Measurements from ENCODE around the gene LBP. TPM values are rescaled to one million over a fixed set of nuclear protein-coding genes. Genes with fewer than 3 reads are reported as not detected.

Gene LBP
- total RNA-seq, 5 donors from 2014 or later (not counting 1 experiment from before 2014, with no cell fraction given): 0.32 TPM; not detected in 4

GRCh38 chr20:38315290-38315966, 30.9 kb upstream of the LBP start:
- no peak overlapping the region for H3K4me3 ChIP-seq (ENCODE audit: control insufficient read depth in 1 of 2, extremely low read depth in 1 of 2, low read length in 1 of 2)
- POLR2A ChIA-PET: interaction anchor here in 1 of 2 donors (0.7 kb wide), 1 partner anchor 66 kb away, joined by 8 read pairs; no protein-coding TSS in a partner anchor
- no peaks in the 10 kb centered on the region for H3K36me3 ChIP-seq (ENCODE audit: control insufficient read depth in 2 of 2, extremely low read depth in 1 of 2, insufficient read depth in 1 of 2, low read length in 1 of 2)
- Mint-ChIP-seq H3K27me3 (peaks cover 35% of the 10 kb centered on the region in 2 donors), H3K9me3 (no peaks in the 10 kb centered on the region), H3K4me1 (no peaks in the 10 kb centered on the region), H3K36me3 (no peaks in the 10 kb centered on the region), H3K4me3 (no peak overlapping the region), H3K27ac (no peak overlapping the region)
- peaks cover 0 to 29% of the 10 kb centered on the region in 2 experiments for H3K27me3 ChIP-seq (replicated peaks in 1 of 2; ENCODE audit: control insufficient read depth in 2 of 2, extremely low read depth in 1 of 2, insufficient read depth in 2 of 2, low read length in 1 of 2)
- no peaks in the 10 kb centered on the region for H3K9me3 ChIP-seq
- H3K27ac ChIP-seq (ENCODE audit: low read length): no peak overlapping the region
- DNase-seq (no peak), ATAC-seq (replicated peaks in 1 of 4) (no peak)
- CTCF ChIA-PET: no interaction called here
- WGBS (ENCODE audit: insufficient coverage): 57% methylated on average over 2 of the region's 5 CpGs
- H3K4me1 ChIP-seq (ENCODE audit: control insufficient read depth in 1 of 2, extremely low read depth in 1 of 2, insufficient read depth in 2 of 2, low read length in 2 of 2): no peaks in the 10 kb centered on the region

- H3K36me3 Mint-ChIP-seq: no peaks in the 10 kb centered on the region
- Histone ChIP-seq H3K4me3 (ENCODE audit: control insufficient read depth in 1 of 2, extremely low read depth in 1 of 2, low read length in 1 of 2) (no peak overlapping the region), H3K9me3 (no peaks in the 10 kb centered on the region), H3K4me1 (ENCODE audit: control insufficient read depth in 1 of 2, extremely low read depth in 1 of 2, insufficient read depth in 2 of 2, low read length in 2 of 2) (no peaks in the 10 kb centered on the region), H3K27me3 (replicated peaks in 1 of 2; ENCODE audit: control insufficient read depth in 2 of 2, extremely low read depth in 1 of 2, insufficient read depth in 2 of 2, low read length in 1 of 2) (peaks cover 0 to 28% of the 10 kb centered on the region in 2 experiments), H3K27ac (ENCODE audit: low read length) (no peak overlapping the region), H3K36me3 (ENCODE audit: control insufficient read depth in 2 of 2, extremely low read depth in 1 of 2, insufficient read depth in 1 of 2, low read length in 1 of 2) (no peaks in the 10 kb centered on the region)
- WGBS (ENCODE audit: insufficient coverage): 100% methylated on average over 2 of the region's 4 CpGs
- CTCF ChIA-PET: no interaction called here
- no peaks in the 10 kb centered on the region for H3K9me3 Mint-ChIP-seq
- no peak for ATAC-seq (replicated peaks in 1 of 4)
- peaks cover 29 to 31% of the 10 kb centered on the region in 2 donors for H3K27me3 Mint-ChIP-seq
- POLR2A ChIA-PET: interaction anchor here in 1 of 2 donors (0.7 kb wide), 1 partner anchor 67 kb away, joined by 8 read pairs; no protein-coding TSS in a partner anchor
- H3K27ac Mint-ChIP-seq: no peak overlapping the region
- DNase-seq: no peak
- H3K4me3 Mint-ChIP-seq: no peak overlapping the region
- no peaks in the 10 kb centered on the region for H3K4me1 Mint-ChIP-seq
Measured at GRCh38 chr20:38316341-38316740, 29.9 kb upstream of the LBP start.

GRCh38 chr20:38317422-38317821, 28.9 kb upstream of the LBP start:
- H3K36me3 Mint-ChIP-seq: no peaks in the 10 kb centered on the region
- 71% methylated on average over 2 of the region's 3 CpGs for WGBS (ENCODE audit: insufficient coverage)
- Histone ChIP-seq H3K4me3 (ENCODE audit: control insufficient read depth in 1 of 2, extremely low read depth in 1 of 2, low read length in 1 of 2) (no peak overlapping the region), H3K9me3 (no peaks in the 10 kb centered on the region), H3K36me3 (ENCODE audit: control insufficient read depth in 2 of 2, extremely low read depth in 1 of 2, insufficient read depth in 1 of 2, low read length in 1 of 2) (no peaks in the 10 kb centered on the region), H3K27me3 (replicated peaks in 1 of 2; ENCODE audit: control insufficient read depth in 2 of 2, extremely low read depth in 1 of 2, insufficient read depth in 2 of 2, low read length in 1 of 2) (peaks cover 0 to 19% of the 10 kb centered on the region in 2 experiments), H3K4me1 (ENCODE audit: control insufficient read depth in 1 of 2, extremely low read depth in 1 of 2, insufficient read depth in 2 of 2, low read length in 2 of 2) (no peaks in the 10 kb centered on the region), H3K27ac (ENCODE audit: low read length) (no peak overlapping the region)
- H3K4me1 Mint-ChIP-seq: no peaks in the 10 kb centered on the region
- DNase-seq (no peak), ATAC-seq (replicated peaks in 1 of 4) (no peak)
- H3K27me3 Mint-ChIP-seq: peaks cover 27 to 33% of the 10 kb centered on the region in 2 donors
- H3K27ac Mint-ChIP-seq: no peak overlapping the region
- H3K9me3 Mint-ChIP-seq: no peaks in the 10 kb centered on the region
- ChIA-PET CTCF (no interaction called here), POLR2A (no interaction called here)
- H3K4me3 Mint-ChIP-seq: no peak overlapping the region

GRCh38 chr20:38320221-38320620, 26.1 kb upstream of the LBP start:
- no peak overlapping the region for H3K4me3 Mint-ChIP-seq
- Histone ChIP-seq H3K4me1 (ENCODE audit: control insufficient read depth in 1 of 2, extremely low read depth in 1 of 2, insufficient read depth in 2 of 2, low read length in 2 of 2) (no peaks in the 10 kb centered on the region), H3K27me3 (replicated peaks in 1 of 2; ENCODE audit: control insufficient read depth in 2 of 2, extremely low read depth in 1 of 2, insufficient read depth in 2 of 2, low read length in 1 of 2) (peaks cover 0 to 32% of the 10 kb centered on the region in 2 experiments), H3K36me3 (ENCODE audit: control insufficient read depth in 2 of 2, extremely low read depth in 1 of 2, insufficient read depth in 1 of 2, low read length in 1 of 2) (no peaks in the 10 kb centered on the region), H3K27ac (ENCODE audit: low read length) (no peak overlapping the region), H3K4me3 (ENCODE audit: control insufficient read depth in 1 of 2, extremely low read depth in 1 of 2, low read length in 1 of 2) (no peak overlapping the region), H3K9me3 (no peaks in the 10 kb centered on the region)
- H3K27ac Mint-ChIP-seq: no peak overlapping the region
- POLR2A ChIA-PET: no interaction called here
- H3K4me1 Mint-ChIP-seq: no peaks in the 10 kb centered on the region
- WGBS (ENCODE audit: insufficient coverage): 51% methylated on average over 4 of the region's 6 CpGs
- H3K9me3 Mint-ChIP-seq: no peaks in the 10 kb centered on the region
- peaks cover 27 to 36% of the 10 kb centered on the region in 2 donors for H3K27me3 Mint-ChIP-seq
- CTCF ChIA-PET: no interaction called here
- DNase-seq (no peak), ATAC-seq (replicated peaks in 1 of 4) (no peak)
- no peaks in the 10 kb centered on the region for H3K36me3 Mint-ChIP-seq

- Mint-ChIP-seq H3K4me3 (no peak overlapping the region), H3K4me1 (no peaks in the 10 kb centered on the region), H3K9me3 (no peaks in the 10 kb centered on the region), H3K27ac (no peak overlapping the region), H3K36me3 (no peaks in the 10 kb centered on the region), H3K27me3 (peaks cover 21 to 30% of the 10 kb centered on the region in 2 donors)
- Histone ChIP-seq H3K9me3 (no peaks in the 10 kb centered on the region), H3K4me3 (ENCODE audit: control insufficient read depth in 1 of 2, extremely low read depth in 1 of 2, low read length in 1 of 2) (no peak overlapping the region), H3K4me1 (ENCODE audit: control insufficient read depth in 1 of 2, extremely low read depth in 1 of 2, insufficient read depth in 2 of 2, low read length in 2 of 2) (no peaks in the 10 kb centered on the region), H3K27ac (ENCODE audit: low read length) (no peak overlapping the region), H3K36me3 (ENCODE audit: control insufficient read depth in 2 of 2, extremely low read depth in 1 of 2, insufficient read depth in 1 of 2, low read length in 1 of 2) (no peaks in the 10 kb centered on the region), H3K27me3 (replicated peaks in 1 of 2; ENCODE audit: control insufficient read depth in 2 of 2, extremely low read depth in 1 of 2, insufficient read depth in 2 of 2, low read length in 1 of 2) (peaks cover 0 to 24% of the 10 kb centered on the region in 2 experiments)
- ATAC-seq (replicated peaks in 1 of 4): no peak
- WGBS (ENCODE audit: insufficient coverage): 0% methylated on average over 2 of the region's 5 CpGs
- POLR2A ChIA-PET: no interaction called here
- CTCF ChIA-PET: no interaction called here
- DNase-seq: no peak
Measured at GRCh38 chr20:38321959-38322598, 24.2 kb upstream of the LBP start.

- ChIA-PET POLR2A (no interaction called here), CTCF (interaction anchor here in 1 of 2 donors (0.6 kb wide), 1 partner anchor 69 kb away, joined by 4 read pairs; no protein-coding TSS in a partner anchor)
- H3K27me3 ChIP-seq (replicated peaks in 1 of 2; ENCODE audit: control insufficient read depth in 2 of 2, extremely low read depth in 1 of 2, insufficient read depth in 2 of 2, low read length in 1 of 2): peaks cover 0 to 42% of the 10 kb centered on the region in 2 experiments
- Mint-ChIP-seq H3K9me3 (no peaks in the 10 kb centered on the region), H3K27me3 (peaks cover 22 to 33% of the 10 kb centered on the region in 2 donors), H3K27ac (no peak overlapping the region), H3K4me3 (no peak overlapping the region), H3K36me3 (no peaks in the 10 kb centered on the region), H3K4me1 (no peaks in the 10 kb centered on the region)
- no peaks in the 10 kb centered on the region for H3K4me1 ChIP-seq (ENCODE audit: control insufficient read depth in 1 of 2, extremely low read depth in 1 of 2, insufficient read depth in 2 of 2, low read length in 2 of 2)
- DNase-seq (no peak), ATAC-seq (replicated peaks in 1 of 4) (no peak)
- H3K4me3 ChIP-seq (ENCODE audit: control insufficient read depth in 1 of 2, extremely low read depth in 1 of 2, low read length in 1 of 2): no peak overlapping the region
- H3K36me3 ChIP-seq (ENCODE audit: control insufficient read depth in 2 of 2, extremely low read depth in 1 of 2, insufficient read depth in 1 of 2, low read length in 1 of 2): no peaks in the 10 kb centered on the region
- no peak overlapping the region for H3K27ac ChIP-seq (ENCODE audit: low read length)
- 93% methylated on average over 2 of the region's 3 CpGs for WGBS (ENCODE audit: insufficient coverage)
- H3K9me3 ChIP-seq: no peaks in the 10 kb centered on the region
Measured at GRCh38 chr20:38324159-38324558, 22.1 kb upstream of the LBP start.
